SK-N-SH (cell line): ENCODE measurements around the gene CACNA2D3.

Source experiments
- CTCF ChIP-seq: fragments of 200-600 bp; sonication (generic); IDR thresholded peaks from 2 replicates; pipeline ENCODE4 v1.6.1; 2017; ENCODE audit warnings: antibody characterized with exemption, mild to moderate bottlenecking, moderate library complexity
- SMC3 ChIP-seq: IDR thresholded peaks from 2 replicates; pipeline ENCODE4 v1.6.1; 2012; ENCODE audit warnings: low read depth, low read length, improper control_type of control experiment
- TAF1 ChIP-seq: IDR thresholded peaks from 2 replicates; pipeline ENCODE4 v1.6.1; 2012; ENCODE audit warnings: low read depth, mild to moderate bottlenecking, low read length, moderate library complexity, borderline replicate concordance

- no peak for TF ChIP-seq TAF1
- TF ChIP-seq SMC3, result no peak
- no peak for TF ChIP-seq CTCF
Measured at GRCh38 chr3:54270816-54271526, 148.6 kb downstream of the CACNA2D3 start.
